K562 (cell line): Measurements from ENCODE around the gene AP3B1. TPM values are rescaled to one million over a fixed set of nuclear protein-coding genes. Genes with fewer than 3 reads are reported as not detected.

Experiments used
- ATAC-seq: fragments of 200-7000 bp; cut with Tn5 transposase; 3 replicates; pipeline ENCODE4 v1.9.1; 2020; ENCODE audit warnings: moderate library complexity
- BruUV-seq: library from RNA; stranded (reverse); fragments of 400-500 nt; replicated peaks from 2 replicates; lab custom pipeline; 2021; lab: Mats Ljungman, UMichigan
- CTCF ChIA-PET: fragments of 300-600 bp; formaldehyde crosslinking; extraction: SDS; loops from one replicate; lab custom pipeline; 2021; ENCODE audit warnings: low intra/inter-chr PET ratio; lab: Yijun Ruan, JAX
- POLR2A ChIA-PET: fragments of 300-600, 350-650 bp; sonication (Branson Sonifier 250); formaldehyde crosslinking; extraction: SDS; loops from one replicate; lab custom pipeline; 2021; ENCODE audit warnings: antibody characterized with exemption, inconsistent platforms; lab: Yijun Ruan, JAX
- DNase-seq, 4 experiments: peaks; one replicate each; pipeline versions ENCODE4 v3.0.0 to v3.0.0-alpha.2; 2011 to 2018; ENCODE audit warnings: low spot score in 3 of 4, mixed read lengths in 3 of 4; ENCODE audit errors: extremely low read depth in 1 of 4
- FAIRE-seq: peaks from 2 replicates; lab custom pipeline; 2011; peaks lifted over from hg19 to GRCh38; lab: Jason Lieb, UNC
- H2AFZ ChIP-seq: 2 replicates; pipeline ENCODE4 v1.6.0; 2011; ENCODE audit warnings: low read depth, low read length, control low read depth, inconsistent platforms
- H3K27ac ChIP-seq: fragments of 200-600 bp; 3 replicates; pipeline ENCODE4 v1.8.0; 2011; ENCODE audit warnings: low read depth, mild to moderate bottlenecking, control low read depth, inconsistent platforms, low read length, moderate library complexity, mixed read lengths; ENCODE audit errors: extremely low read depth
- H3K27me3 ChIP-seq, 2 experiments: fragments of 300-600 bp in 1 of 2; 2 replicates in 1 of 2; 3 replicates in 1 of 2; pipeline versions ENCODE4 v1.6.0 to v1.8.0; 2011; ENCODE audit warnings: inconsistent platforms in 2 of 2, low read length in 2 of 2, mild to moderate bottlenecking in 1 of 2, mixed read lengths in 1 of 2, moderate library complexity in 1 of 2; ENCODE audit not compliant: control insufficient read depth in 2 of 2, insufficient read depth in 2 of 2
- H3K36me3 ChIP-seq: fragments of 300-600 bp; 3 replicates; pipeline ENCODE4 v1.8.0; 2011; ENCODE audit warnings: mild to moderate bottlenecking, low read length, inconsistent platforms; ENCODE audit not compliant: control insufficient read depth, insufficient read depth
- H3K4me1 ChIP-seq, 2 experiments: fragments of 200-600 bp in 1 of 2; replicated peaks in 1 of 2; 2 replicates in 1 of 2; 3 replicates in 1 of 2; pipeline versions ENCODE4 v1.5.1 to v1.8.0; 2011; ENCODE audit warnings: inconsistent platforms in 2 of 2, low read length in 2 of 2, mild to moderate bottlenecking in 1 of 2, mixed read lengths in 1 of 2, moderate library complexity in 1 of 2; ENCODE audit not compliant: control insufficient read depth in 2 of 2, insufficient read depth in 2 of 2
- H3K4me2 ChIP-seq: 2 replicates; pipeline ENCODE4 v1.6.1; 2011; ENCODE audit warnings: low read length, control low read depth, inconsistent platforms, mixed read lengths; ENCODE audit not compliant: insufficient read depth
- H3K4me3 ChIP-seq: fragments of 200-600 bp; sonication (generic), shearing (Covaris generic); 2 replicates; pipeline ENCODE4 v1.5.1; 2016; ENCODE audit warnings: control low read depth, inconsistent platforms
- H3K79me2 ChIP-seq: fragments of 200-600 bp; 3 replicates; pipeline ENCODE4 v1.8.0; 2011; ENCODE audit warnings: low read length, inconsistent platforms; ENCODE audit not compliant: control insufficient read depth, insufficient read depth
- H3K9ac ChIP-seq, 2 experiments: 2 replicates each; pipeline versions ENCODE4 v1.6.0 to v1.6.1; 2011; ENCODE audit warnings: low read depth in 2 of 2, low read length in 2 of 2, control low read depth in 1 of 2, inconsistent platforms in 1 of 2, mild to moderate bottlenecking in 1 of 2, mixed read lengths in 1 of 2; ENCODE audit not compliant: insufficient read depth in 1 of 2
- H3K9me1 ChIP-seq: one replicate; pipeline ENCODE4 v1.6.0; 2011; ENCODE audit warnings: inconsistent platforms, mild to moderate bottlenecking, low read length, moderate library complexity; ENCODE audit not compliant: control insufficient read depth, insufficient read depth
- H3K9me3 ChIP-seq: replicated peaks from 2 replicates; pipeline ENCODE4 v1.5.1; 2011; ENCODE audit warnings: low read depth, low read length, inconsistent platforms; ENCODE audit not compliant: control insufficient read depth, insufficient read depth
- H4K20me1 ChIP-seq: replicated peaks from 2 replicates; pipeline ENCODE4 v1.6.1; 2011; ENCODE audit warnings: low read length, inconsistent platforms, mixed read lengths; ENCODE audit not compliant: control insufficient read depth, insufficient read depth
- BCL6 ChIP-seq: fragments of 250-450 bp; sonication (Bioruptor Pico); IDR thresholded peaks from 2 replicates; pipeline ENCODE4 v1.4.0; 2020
- ESRRA ChIP-seq: fragments of 450-650 bp; IDR thresholded peaks from 2 replicates; pipeline ENCODE4 v1.6.1; 2014; ENCODE audit warnings: low read depth, mild to moderate bottlenecking, moderate library complexity, borderline replicate concordance
- HNRNPK ChIP-seq: fragments of 200-400 bp; formaldehyde crosslinking; IDR thresholded peaks from one replicate; pipeline ENCODE4 v1.6.1; 2018; ENCODE audit warnings: mild to moderate bottlenecking, low read depth, low read length; ENCODE audit not compliant: poor library complexity, severe bottlenecking
- KDM2B ChIP-seq: fragments of 250-450 bp; sonication (Bioruptor Pico); IDR thresholded peaks from 2 replicates; pipeline ENCODE4 v1.8.0; 2021; ENCODE audit warnings: mild to moderate bottlenecking, moderate library complexity
- MTA1 ChIP-seq: fragments of 450-650 bp; IDR thresholded peaks from 2 replicates; pipeline ENCODE4 v1.6.1; 2017; ENCODE audit warnings: borderline replicate concordance
- RBM22 ChIP-seq: fragments of 200-400 bp; formaldehyde crosslinking; IDR thresholded peaks from 2 replicates; pipeline ENCODE4 v1.6.1; 2018; ENCODE audit warnings: low read length, low read depth; ENCODE audit not compliant: poor library complexity, severe bottlenecking
- RBM25 ChIP-seq: fragments of 200-400 bp; formaldehyde crosslinking; IDR thresholded peaks from 2 replicates; pipeline ENCODE4 v1.6.1; 2018; ENCODE audit warnings: low read length, low read depth, moderate library complexity; ENCODE audit not compliant: severe bottlenecking
- XRCC5 ChIP-seq: fragments of 200-400 bp; formaldehyde crosslinking; IDR thresholded peaks from 2 replicates; pipeline ENCODE4 v1.6.1; 2017; ENCODE audit warnings: low read depth, mild to moderate bottlenecking, low read length
- ZNF121 ChIP-seq: sonication (generic); formaldehyde crosslinking; conservative IDR thresholded peaks from 2 replicates; pipeline ENCODE4 v1.8.0; 2022; ENCODE audit warnings: missing genetic modification reagents
- ZNF766 ChIP-seq: fragments of 200-800 bp; sonication (Bioruptor generic); conservative IDR thresholded peaks from 2 replicates; pipeline ENCODE4 v1.6.1; 2016; ENCODE audit warnings: missing genetic modification characterization, missing compliant biosample characterization
- WGBS: fragments of 100-300 bp; shearing (Covaris generic); methylation state at CpG from one replicate; pipeline ENCODE4 v1.1.6; 2016; ENCODE audit warnings: low coverage, mixed read lengths; ENCODE audit not compliant: insufficient coverage; ENCODE audit errors: missing lambda C conversion rate; 5-methylcytosine and 5-hydroxymethylcytosine counted together
- in situ Hi-C: fragments of 300-500 bp; cut with MboI; formaldehyde crosslinking; loops from 4 replicates; pipeline ENCODE4 v1.15.0; 2018; ENCODE audit warnings: inconsistent platforms, mixed read lengths
- intact Hi-C: fragments of 100-400 bp; cut with micrococcal nuclease; formaldehyde crosslinking; loops from 2 replicates; pipeline ENCODE4 v1.14.2; 2022
- polyA plus RNA-seq, 8 experiments: library from polyadenylated mRNA; depleted of rRNA in 4 of 8; stranded (reverse) in 5 of 8; unstranded in 3 of 8; fragments of >200 nt; fragmentation: Nextera tagmentation in 2 of 8; fragmentation: Illumina TruSeq in 1 of 8; extraction: Ambion mirVana in 2 of 8; extraction: Trizol in 1 of 8; gene quantifications; 2 replicates each; pipeline versions ENCODE4 v1.2.1 to v1.2.3, GENCODE V29; 2011 to 2014; ENCODE audit warnings: inconsistent platforms in 1 of 8, missing spikeins in 1 of 8
- total RNA-seq, 7 experiments: library from RNA; depleted of rRNA in 6 of 7; stranded (reverse); fragments of >200 nt in 6 of 7; fragmentation: Illumina TruSeq in 2 of 7; extraction: Trizol in 2 of 7; gene quantifications; 2 replicates each; pipeline versions ENCODE4 v1.2.1 to v1.2.3, GENCODE V29; 2011 to 2021; ENCODE audit warnings: low replicate concordance in 1 of 7
- TF ChIP-seq, protein P1 (sequence below): sonication (generic); formaldehyde crosslinking; IDR thresholded peaks from 2 replicates; pipeline ENCODE4 v1.8.0; 2022; ENCODE audit warnings: missing genetic modification reagents, mild to moderate bottlenecking, borderline replicate concordance
- TF ChIP-seq, protein P2 (sequence below), 2 experiments: IDR thresholded peaks; 2 replicates each; pipeline ENCODE4 v1.6.1; 2011; ENCODE audit warnings: borderline replicate concordance in 1 of 2, control low read depth in 1 of 2, low read depth in 1 of 2, low read length in 1 of 2, mild to moderate bottlenecking in 1 of 2, mixed read lengths in 1 of 2, moderate library complexity in 1 of 2; ENCODE audit not compliant: insufficient read depth in 1 of 2, insufficient read length in 1 of 2, poor library complexity in 1 of 2, severe bottlenecking in 1 of 2; ENCODE audit errors: extremely low read depth in 1 of 2
- TF ChIP-seq, protein P3 (sequence below): fragments of 200-800 bp; sonication (Bioruptor generic); IDR thresholded peaks from 2 replicates; pipeline ENCODE4 v1.6.1; 2017; ENCODE audit warnings: missing genetic modification characterization, missing compliant biosample characterization

Gene AP3B1
- total and polyA plus RNA-seq, 9 of the 15 experiments (the other 6 are each of a cell fraction or from before 2014, with no cell fraction given), result 21.1 to 61.8 (median 42.2) TPM

GRCh38 chr5:78157001-78157400 lies 137.5 kb downstream of the AP3B1 start:
- peaks cover 36% of the 10 kb centered on the region for H3K36me3 ChIP-seq
- no TSS peak for BruUV-seq
- DNase-seq (no peak), ATAC-seq (no peak), FAIRE-seq (no peak)
- H3K27me3 ChIP-seq, result no peaks in the 10 kb centered on the region
- no peaks in the 10 kb centered on the region for H3K9me3 ChIP-seq
- no peaks in the 10 kb centered on the region for H4K20me1 ChIP-seq
- in situ Hi-C loops, result no loop called here
- intact Hi-C loops, result no loop called here
- no peak overlapping the region for H3K4me3 ChIP-seq
- H3K4me1 ChIP-seq, result no peaks in the 10 kb centered on the region
- WGBS, result no CpG with 5 or more reads among the region's 1 CpG
- POLR2A ChIA-PET, result no interaction called here
- TF ChIP-seq XRCC5 (no peak), ESRRA (no peak), ZNF766 (no peak), RBM25 (no peak), BCL6 (CRISPR knock-in tag) (no peak), RBM22 (no peak), MTA1 (no peak), HNRNPK (no peak), KDM2B (CRISPR knock-in tag) (no peak), ZNF121 (CRISPR knock-in tag) (no peak)
- TF ChIP-seq, protein P1, sequence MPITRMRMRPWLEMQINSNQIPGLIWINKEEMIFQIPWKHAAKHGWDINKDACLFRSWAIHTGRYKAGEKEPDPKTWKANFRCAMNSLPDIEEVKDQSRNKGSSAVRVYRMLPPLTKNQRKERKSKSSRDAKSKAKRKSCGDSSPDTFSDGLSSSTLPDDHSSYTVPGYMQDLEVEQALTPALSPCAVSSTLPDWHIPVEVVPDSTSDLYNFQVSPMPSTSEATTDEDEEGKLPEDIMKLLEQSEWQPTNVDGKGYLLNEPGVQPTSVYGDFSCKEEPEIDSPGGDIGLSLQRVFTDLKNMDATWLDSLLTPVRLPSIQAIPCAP (CRISPR knock-in tag), result no peak
- TF ChIP-seq, protein P2, sequence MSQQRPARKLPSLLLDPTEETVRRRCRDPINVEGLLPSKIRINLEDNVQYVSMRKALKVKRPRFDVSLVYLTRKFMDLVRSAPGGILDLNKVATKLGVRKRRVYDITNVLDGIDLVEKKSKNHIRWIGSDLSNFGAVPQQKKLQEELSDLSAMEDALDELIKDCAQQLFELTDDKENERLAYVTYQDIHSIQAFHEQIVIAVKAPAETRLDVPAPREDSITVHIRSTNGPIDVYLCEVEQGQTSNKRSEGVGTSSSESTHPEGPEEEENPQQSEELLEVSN (IDR thresholded peaks at IDR 0.05; ENCODE audit: borderline replicate concordance in 1 of 2, extremely low read depth in 1 of 2, insufficient read depth in 1 of 2, insufficient read length in 1 of 2, low read depth in 1 of 2, low read length in 1 of 2, poor library complexity in 1 of 2, severe bottlenecking in 1 of 2), result no peak
- TF ChIP-seq, protein P3, sequence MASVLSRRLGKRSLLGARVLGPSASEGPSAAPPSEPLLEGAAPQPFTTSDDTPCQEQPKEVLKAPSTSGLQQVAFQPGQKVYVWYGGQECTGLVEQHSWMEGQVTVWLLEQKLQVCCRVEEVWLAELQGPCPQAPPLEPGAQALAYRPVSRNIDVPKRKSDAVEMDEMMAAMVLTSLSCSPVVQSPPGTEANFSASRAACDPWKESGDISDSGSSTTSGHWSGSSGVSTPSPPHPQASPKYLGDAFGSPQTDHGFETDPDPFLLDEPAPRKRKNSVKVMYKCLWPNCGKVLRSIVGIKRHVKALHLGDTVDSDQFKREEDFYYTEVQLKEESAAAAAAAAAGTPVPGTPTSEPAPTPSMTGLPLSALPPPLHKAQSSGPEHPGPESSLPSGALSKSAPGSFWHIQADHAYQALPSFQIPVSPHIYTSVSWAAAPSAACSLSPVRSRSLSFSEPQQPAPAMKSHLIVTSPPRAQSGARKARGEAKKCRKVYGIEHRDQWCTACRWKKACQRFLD, result no peak
- no peaks in the 10 kb centered on the region for H3K9me1 ChIP-seq
- CTCF ChIA-PET, result no interaction called here
- H3K9ac ChIP-seq, result no peak overlapping the region
- no peak overlapping the region for H2AFZ ChIP-seq
- no peak overlapping the region for H3K27ac ChIP-seq
- no peak overlapping the region for H3K4me2 ChIP-seq
- H3K79me2 ChIP-seq, result no peaks in the 10 kb centered on the region
